Medulla oblongata (tissue), 1 donor: ENCODE results near the gene B4GALT5.
"Not testable (repeated sequence)": the region's sequence is repeated elsewhere in the genome, so short reads cannot be mapped to it uniquely, and the experiment has no call there.

Experiments
- DNase-seq: peaks from one replicate; pipeline ENCODE4 v3.0.0-alpha.2; 2015; ENCODE audit errors: extremely low spot score

B4GALT5 gene

GRCh38 chr20:49630396-49630951 is 83.2 kb downstream of the B4GALT5 start:
- no peak for DNase-seq

GRCh38 chr20:49629606-49630005 is 84.1 kb downstream of the B4GALT5 start:
- DNase-seq, result no peak

- DNase-seq, result not testable (repeated sequence)
Measured at GRCh38 chr20:49628280-49628679, 85.4 kb downstream of the B4GALT5 start.

DNA sequence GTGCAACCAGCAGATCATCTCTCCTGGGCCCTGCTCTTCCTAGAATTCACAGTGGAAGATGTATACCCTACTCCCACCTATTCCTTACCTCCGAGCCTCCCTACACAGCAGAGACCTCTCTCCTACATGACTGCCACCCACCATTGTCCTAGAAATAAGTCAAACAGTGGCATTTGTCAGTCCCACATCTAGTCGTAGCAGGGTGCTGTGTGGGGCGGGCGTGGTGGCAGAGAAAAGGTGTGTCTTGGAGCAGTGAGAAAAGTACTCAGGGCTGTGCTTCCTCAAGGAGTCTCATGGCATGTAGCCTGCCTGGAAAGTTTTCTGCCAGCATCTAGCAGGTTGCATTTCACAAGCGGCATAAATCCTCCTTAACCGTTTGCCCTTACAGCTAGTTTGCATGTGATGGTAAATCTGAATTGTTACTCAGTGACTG is 86.3 kb downstream of the B4GALT5 start:
- DNase-seq, result no peak

DNA sequence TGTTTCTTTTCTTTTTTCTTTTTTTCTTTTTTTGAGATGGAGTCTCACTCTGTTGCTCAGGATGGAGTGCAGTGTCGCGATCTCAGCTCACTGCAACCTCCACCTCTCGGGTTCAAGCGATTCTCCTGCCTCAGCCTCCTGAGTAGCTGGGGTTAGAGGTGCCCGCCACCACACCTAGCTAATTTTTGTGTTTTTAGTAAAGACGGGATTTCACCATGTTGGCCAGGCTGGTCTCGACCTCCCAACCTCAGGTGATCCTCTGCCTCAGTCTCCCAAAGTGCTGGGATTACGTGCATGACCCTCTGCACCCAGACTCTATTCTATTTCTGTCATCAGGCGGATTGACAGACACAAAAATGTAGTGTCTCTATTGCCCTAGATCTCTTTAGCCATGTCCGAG is 88.7 kb downstream of the B4GALT5 start:
- DNase-seq, result not testable (repeated sequence)

DNA sequence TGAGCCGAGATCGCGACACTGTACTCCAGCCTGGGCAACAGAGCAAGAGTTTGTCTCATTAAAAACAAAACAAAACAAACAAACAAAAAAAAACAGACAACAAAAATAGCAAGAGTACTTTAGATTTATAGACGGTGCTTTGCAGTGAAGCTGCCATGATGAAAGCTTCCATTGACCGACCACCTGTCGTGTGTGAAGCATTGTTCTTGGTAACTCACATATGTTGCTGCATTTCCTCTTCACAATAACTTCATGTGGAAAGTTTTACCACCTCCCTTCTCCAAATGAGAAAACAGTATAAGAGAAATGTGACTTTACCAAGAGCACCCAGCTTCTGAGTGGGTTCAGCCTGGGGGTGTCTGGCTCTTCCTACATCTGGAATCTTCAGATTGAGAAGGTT is 89.4 kb downstream of the B4GALT5 start:
- DNase-seq, result no peak

- DNase-seq, result no peak
Measured at GRCh38 chr20:49622243-49622642, 91.4 kb downstream of the B4GALT5 start.

DNA sequence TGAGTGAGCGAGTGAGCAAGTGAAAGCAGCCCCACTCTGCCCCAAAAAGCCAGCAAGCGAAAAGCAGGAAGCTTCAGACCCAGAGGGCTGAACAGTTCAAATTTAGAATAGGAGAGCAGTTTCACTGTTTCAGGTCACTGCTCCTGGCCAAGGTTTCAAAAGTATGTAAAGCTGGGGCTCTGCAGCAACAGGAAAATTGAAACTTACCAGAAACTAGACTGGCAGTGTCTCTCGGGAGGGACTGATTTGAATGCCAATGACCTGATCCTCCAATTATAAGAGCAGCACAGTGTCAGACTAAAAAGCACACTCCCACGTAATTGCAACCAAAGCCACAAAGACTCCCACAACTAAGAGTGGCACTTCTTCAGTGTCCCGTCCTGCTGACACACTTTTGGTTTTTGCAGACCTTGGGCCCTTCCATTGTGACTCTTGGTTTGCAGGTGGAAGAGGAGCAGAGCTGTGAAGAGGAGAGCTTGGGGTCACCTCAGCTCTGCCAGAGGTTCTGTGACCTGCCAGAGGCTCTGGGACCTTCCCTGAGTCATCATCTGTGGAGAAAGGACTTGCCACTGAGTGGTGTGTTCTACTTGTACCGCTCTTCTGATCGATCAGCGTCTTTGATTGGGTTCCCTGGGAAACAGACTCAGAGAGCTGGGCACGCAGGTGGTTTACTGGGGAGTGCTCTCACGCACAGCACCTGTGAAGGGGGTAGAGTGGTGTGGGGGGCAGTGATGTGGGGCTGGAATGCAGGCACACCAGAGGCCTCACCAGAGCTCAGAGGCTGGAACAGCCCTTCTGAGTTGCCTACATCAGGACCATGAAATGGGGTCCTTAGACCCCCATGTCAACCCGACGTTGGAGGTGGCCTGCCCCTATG is 93.1 kb downstream of the B4GALT5 start:
- DNase-seq, result no peak

DNA sequence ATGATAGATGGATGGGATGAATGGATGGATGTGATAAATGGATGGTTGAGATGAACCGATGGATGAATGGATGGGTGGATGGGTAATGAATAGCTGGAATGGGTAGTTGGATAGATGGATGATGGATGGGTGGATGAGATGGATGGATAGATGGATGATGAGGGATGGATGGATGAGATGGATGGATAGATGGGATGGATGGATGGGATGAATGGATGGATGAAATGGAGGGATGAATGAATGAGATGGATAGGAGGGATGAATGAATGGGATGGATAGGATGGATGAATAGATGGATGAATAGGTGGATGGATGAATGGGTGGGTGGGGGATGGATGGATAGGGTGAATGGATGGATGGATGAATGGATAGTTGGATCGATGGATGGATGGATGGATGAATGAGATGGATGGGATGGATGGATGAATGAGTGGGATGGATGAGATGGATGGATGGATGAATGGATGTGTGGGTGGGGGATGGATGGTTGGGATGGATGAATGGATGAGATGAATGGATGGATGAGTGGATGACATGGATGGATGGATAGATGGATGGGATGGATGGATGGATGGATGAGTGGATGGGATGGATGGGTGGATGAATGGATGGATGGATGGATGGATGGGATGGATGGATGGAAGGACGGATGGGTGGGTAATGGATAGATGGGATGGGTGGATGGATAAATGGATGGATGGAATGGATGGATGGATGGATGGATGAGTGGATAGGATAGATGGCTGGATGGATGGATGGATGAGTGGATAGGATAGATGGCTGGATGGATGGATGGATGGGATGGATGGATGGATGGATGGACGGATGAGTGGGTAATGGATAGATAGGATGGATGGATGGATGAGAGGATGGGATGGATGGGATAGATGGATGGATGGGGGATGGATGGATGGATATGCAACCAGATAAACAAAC is 94.3 kb downstream of the B4GALT5 start:
- no peak for DNase-seq

- DNase-seq, result no peak
Measured at GRCh38 chr20:49618289-49618688, 95.4 kb downstream of the B4GALT5 start.

GRCh38 chr20:49617394-49617793 is 96.3 kb downstream of the B4GALT5 start:
- DNase-seq, result not testable (repeated sequence)

DNA sequence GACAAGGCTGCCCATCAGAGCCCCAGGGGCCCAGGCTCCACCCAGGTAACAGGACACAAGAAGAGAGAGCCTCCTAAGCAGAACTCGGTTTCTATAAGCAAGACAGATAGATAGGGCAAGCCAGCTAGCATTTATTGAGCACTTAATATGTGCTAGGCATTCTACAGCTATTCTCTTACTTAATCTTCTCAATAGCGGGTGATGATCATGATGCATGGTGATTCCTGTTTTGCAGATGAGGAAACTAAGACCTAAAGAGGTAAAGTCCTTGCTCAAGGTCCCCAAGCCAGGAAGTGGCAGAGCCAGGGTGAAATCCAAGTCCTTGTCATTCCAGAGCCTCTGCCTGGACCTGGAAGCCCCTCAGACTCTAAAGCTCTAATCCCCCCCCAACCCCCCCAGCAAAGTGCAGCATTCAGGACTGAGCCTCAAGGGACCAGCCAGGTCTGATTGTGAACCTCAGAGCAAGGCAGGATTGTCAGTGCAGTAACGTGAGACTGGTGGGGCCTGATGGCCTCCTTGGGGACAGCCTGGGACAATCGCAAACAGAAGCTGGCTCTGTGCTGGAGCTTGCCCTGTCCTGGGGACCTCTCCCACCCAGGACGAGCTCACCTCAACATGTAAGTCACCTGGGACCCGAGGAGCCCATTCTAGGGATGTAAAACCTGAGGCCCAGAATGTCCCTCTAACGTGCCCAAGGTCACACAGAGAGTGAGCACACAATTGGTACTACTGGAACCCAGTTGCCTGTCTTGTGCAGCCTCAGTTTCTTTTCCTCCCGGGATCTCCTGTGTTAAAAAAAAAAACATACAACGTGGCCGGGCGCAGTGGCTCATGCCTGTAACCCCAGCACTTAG is 97.3 kb downstream of the B4GALT5 start:
- DNase-seq, result no peak

GRCh38 chr20:49615401-49616153 is 98.1 kb downstream of the B4GALT5 start:
- no peak for DNase-seq

- DNase-seq, result not testable (repeated sequence)
Measured at GRCh38 chr20:49615051-49615400, 98.7 kb downstream of the B4GALT5 start.

DNA sequence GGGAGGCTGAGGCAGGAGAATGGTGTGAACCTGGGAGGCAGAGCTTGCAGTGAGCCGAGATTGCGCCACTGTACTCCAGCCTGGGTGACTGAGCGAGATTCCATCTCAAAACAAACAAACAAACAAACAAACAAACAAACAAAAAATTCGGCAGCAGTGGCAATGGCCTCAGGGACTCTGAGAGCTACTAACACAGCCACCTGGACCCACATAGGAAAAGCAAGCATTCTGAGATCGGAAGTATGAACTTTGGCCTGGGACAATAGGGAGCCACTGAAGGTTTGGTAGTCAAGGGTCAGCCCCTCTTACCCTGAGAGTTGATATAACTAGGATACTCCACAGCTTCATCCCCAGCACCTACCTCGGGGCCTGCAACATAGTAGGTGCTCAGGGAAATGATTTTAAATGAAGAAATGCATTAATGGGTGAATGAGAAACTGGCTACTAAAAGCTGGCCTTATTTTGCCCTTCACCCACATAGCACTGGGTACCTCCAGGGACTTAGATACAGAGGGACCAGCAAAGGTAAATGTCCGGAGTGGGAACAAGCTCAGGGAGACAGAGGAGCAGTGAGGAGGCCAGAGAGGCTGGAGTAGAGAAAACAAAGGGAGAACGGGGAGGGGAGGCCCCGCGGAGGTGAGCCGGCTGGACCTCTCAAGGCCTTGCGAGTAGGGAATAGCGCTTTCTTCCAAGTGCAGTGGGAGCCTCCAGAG is 99.2 kb downstream of the B4GALT5 start:
- DNase-seq, result no peak

GRCh38 chr20:49612127-49612738 is 101.4 kb downstream of the B4GALT5 start:
- DNase-seq, result peak; percentile 95

GRCh38 chr20:49611539-49612126 is 102.0 kb downstream of the B4GALT5 start:
- peak; percentile 27 for DNase-seq

DNA sequence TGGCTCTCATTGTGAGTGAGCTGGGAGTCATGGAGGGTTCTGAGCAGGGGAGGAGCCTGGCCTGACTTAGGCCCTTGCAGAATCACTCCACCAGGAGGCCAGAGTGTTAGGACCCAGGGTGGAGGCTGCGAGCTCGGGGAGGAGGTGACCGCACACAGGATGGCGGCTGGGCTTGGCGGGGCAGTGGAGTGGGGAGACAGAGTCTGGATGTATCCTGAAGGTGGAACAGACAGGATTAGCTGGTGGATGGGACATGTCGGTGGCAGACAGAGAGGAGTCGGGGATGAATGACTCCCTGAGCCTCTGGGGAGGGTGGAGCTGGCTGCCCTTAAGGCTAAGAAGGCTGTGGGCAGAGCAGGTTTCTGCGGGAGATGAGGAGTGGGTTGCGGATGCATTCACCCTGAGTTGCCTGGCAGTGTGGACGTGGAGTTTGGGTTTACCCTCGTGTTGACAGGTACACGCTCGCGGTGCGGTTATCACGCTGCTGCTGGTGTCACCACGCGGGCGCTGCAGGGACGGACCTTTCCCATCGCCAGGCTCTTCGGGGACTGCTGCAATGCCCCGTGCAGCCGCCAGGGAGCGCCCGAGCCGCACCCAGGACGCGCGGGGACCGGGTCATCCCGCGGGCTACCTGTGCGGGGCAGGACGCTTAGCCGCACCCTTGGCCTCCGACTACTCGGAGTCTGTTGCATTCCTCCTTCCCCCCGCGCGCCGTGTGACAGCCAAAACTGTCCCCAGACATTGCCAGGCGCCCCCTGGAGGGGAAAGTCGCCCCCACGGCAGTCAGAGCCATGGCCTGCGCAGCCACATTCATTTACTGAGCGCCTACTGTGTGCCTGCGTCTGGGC is 102.8 kb downstream of the B4GALT5 start:
- DNase-seq, result peak; percentile 76
